ENCODE measurements around the gene INPP5A.

DNA sequence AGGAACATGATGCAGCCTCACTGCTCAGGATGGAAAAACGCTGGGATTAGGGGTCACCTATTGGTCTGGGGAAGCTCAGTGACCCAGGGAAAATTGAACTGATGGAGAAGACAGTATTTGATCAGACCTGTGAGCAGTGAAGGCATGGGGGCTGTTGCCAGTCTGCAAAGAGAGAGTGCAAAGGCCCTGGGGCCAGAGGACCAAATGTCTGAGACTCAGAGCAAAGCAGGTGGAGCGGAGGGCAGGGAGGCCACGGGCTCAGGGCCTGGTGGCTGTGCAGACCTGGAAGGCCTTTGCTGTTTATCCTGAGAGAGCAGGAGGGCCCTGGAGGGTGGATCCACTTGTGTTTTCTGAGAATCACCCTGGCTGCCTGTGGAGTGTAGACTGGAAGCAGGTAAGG is 67.1 kb downstream of the INPP5A start:
- TF ChIP-seq, protein P1, sequence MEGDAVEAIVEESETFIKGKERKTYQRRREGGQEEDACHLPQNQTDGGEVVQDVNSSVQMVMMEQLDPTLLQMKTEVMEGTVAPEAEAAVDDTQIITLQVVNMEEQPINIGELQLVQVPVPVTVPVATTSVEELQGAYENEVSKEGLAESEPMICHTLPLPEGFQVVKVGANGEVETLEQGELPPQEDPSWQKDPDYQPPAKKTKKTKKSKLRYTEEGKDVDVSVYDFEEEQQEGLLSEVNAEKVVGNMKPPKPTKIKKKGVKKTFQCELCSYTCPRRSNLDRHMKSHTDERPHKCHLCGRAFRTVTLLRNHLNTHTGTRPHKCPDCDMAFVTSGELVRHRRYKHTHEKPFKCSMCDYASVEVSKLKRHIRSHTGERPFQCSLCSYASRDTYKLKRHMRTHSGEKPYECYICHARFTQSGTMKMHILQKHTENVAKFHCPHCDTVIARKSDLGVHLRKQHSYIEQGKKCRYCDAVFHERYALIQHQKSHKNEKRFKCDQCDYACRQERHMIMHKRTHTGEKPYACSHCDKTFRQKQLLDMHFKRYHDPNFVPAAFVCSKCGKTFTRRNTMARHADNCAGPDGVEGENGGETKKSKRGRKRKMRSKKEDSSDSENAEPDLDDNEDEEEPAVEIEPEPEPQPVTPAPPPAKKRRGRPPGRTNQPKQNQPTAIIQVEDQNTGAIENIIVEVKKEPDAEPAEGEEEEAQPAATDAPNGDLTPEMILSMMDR (IDR thresholded peaks at IDR 0.05; ENCODE audit: low read depth, low read length, poor library complexity, severe bottlenecking) = no peak
- TF ChIP-seq EZH2phosphoT487 (IDR thresholded peaks at IDR 0.05; ENCODE audit: borderline replicate concordance, low read length) = no peak

Data from DOHH2 (cell line).